K562 (cell line): ENCODE measurements around the gene ITGBL1.

Experiments used
- ARID1B ChIP-seq: fragments of 450-650 bp; IDR thresholded peaks from 2 replicates; pipeline ENCODE4 v1.6.1; 2016; ENCODE audit warnings: antibody characterized with exemption, mild to moderate bottlenecking, inconsistent platforms
- ATF1 ChIP-seq, 2 experiments: fragments of 450-650 bp in 1 of 2; IDR thresholded peaks; 2 replicates each; pipeline ENCODE4 v1.6.1; 2016; ENCODE audit warnings: missing compliant biosample characterization in 1 of 2, missing genetic modification characterization in 1 of 2
- CREB1 ChIP-seq, 2 experiments: sonication (generic) in 1 of 2; formaldehyde crosslinking in 1 of 2; IDR thresholded peaks; 2 replicates each; pipeline versions ENCODE4 v1.6.1 to v1.8.0; 2012 to 2022; ENCODE audit warnings: inconsistent platforms in 1 of 2, mild to moderate bottlenecking in 1 of 2, missing genetic modification reagents in 1 of 2, moderate library complexity in 1 of 2
- CTCF ChIP-seq, 3 experiments: IDR thresholded peaks in 2 of 3; conservative IDR thresholded peaks in 1 of 3; 2 replicates each; pipeline ENCODE4 v1.5.1; 2011 to 2012; ENCODE audit warnings: low read length in 3 of 3, mild to moderate bottlenecking in 3 of 3, control low read depth in 2 of 3, improper control_type of control experiment in 1 of 3, inconsistent platforms in 1 of 3, low read depth in 1 of 3, mixed read lengths in 1 of 3, moderate library complexity in 1 of 3; ENCODE audit not compliant: insufficient read depth in 2 of 3
- HSF4 ChIP-seq: fragments of 250-450 bp; sonication (Bioruptor Pico); IDR thresholded peaks from 2 replicates; pipeline ENCODE4 v2.1.2; 2022; ENCODE audit warnings: mild to moderate bottlenecking, moderate library complexity, borderline replicate concordance
- PHF20 ChIP-seq: fragments of 450-650 bp; IDR thresholded peaks from 2 replicates; pipeline ENCODE4 v1.6.1; 2018; ENCODE audit not compliant: partially characterized antibody
- SP1 ChIP-seq: sonication (generic); formaldehyde crosslinking; IDR thresholded peaks from 2 replicates; pipeline ENCODE4 v1.8.1; 2022; ENCODE audit warnings: mild to moderate bottlenecking, missing genetic modification reagents
- TAF9B ChIP-seq: fragments of 450-650 bp; IDR thresholded peaks from 2 replicates; pipeline ENCODE4 v1.6.1; 2018; ENCODE audit warnings: mild to moderate bottlenecking; ENCODE audit not compliant: partially characterized antibody
- TEAD4 ChIP-seq, 2 experiments: sonication (generic) in 1 of 2; formaldehyde crosslinking in 1 of 2; IDR thresholded peaks; 2 replicates each; pipeline versions ENCODE4 v1.6.1 to v1.8.0; 2012 to 2022; ENCODE audit warnings: borderline replicate concordance in 1 of 2, inconsistent platforms in 1 of 2, low read length in 1 of 2, mild to moderate bottlenecking in 1 of 2, missing genetic modification reagents in 1 of 2
- ZBTB2 ChIP-seq: fragments of 450-650 bp; IDR thresholded peaks from 2 replicates; pipeline ENCODE4 v1.6.1; 2016; ENCODE audit warnings: antibody characterized with exemption
- TF ChIP-seq, protein P1 (sequence below), 2 experiments: IDR thresholded peaks in 1 of 2; conservative IDR thresholded peaks in 1 of 2; 2 replicates each; pipeline ENCODE4 v1.6.1; 2016; ENCODE audit warnings: low read depth in 2 of 2, mild to moderate bottlenecking in 1 of 2, missing compliant biosample characterization in 1 of 2, missing genetic modification characterization in 1 of 2, moderate library complexity in 1 of 2
- TF ChIP-seq, protein P2 (sequence below): IDR thresholded peaks from 2 replicates; pipeline ENCODE4 v1.6.1; 2012; ENCODE audit warnings: low read depth, low read length, improper control_type of control experiment, borderline replicate concordance
- TF ChIP-seq, protein P3 (sequence below): fragments of 450-650 bp; IDR thresholded peaks from 2 replicates; pipeline ENCODE4 v1.6.1; 2016; ENCODE audit warnings: low read depth

- TF ChIP-seq CTCF (IDR thresholded peaks at IDR 0.05 in 2 of 3, conservative IDR thresholded peaks at IDR 0.05 in 1 of 3; ENCODE audit: insufficient read depth in 2 of 3, low read depth in 1 of 3, low read length in 3 of 3) (no peak), ARID1B (no peak), CREB1 (IDR thresholded peaks at IDR 0.05) (no peak), CREB1 (CRISPR knock-in tag; IDR thresholded peaks at IDR 0.05) (no peak), SP1 (CRISPR knock-in tag) (no peak), ATF1 (CRISPR knock-in tag; IDR thresholded peaks at IDR 0.05) (no peak), ATF1 (tag; IDR thresholded peaks at IDR 0.05) (no peak), PHF20 (no peak), TAF9B (no peak), TEAD4 (IDR thresholded peaks at IDR 0.05; ENCODE audit: low read length) (no peak), TEAD4 (CRISPR knock-in tag; IDR thresholded peaks at IDR 0.05; ENCODE audit: borderline replicate concordance) (no peak), ZBTB2 (no peak), HSF4 (CRISPR knock-in tag) (no peak)
- TF ChIP-seq, protein P1, sequence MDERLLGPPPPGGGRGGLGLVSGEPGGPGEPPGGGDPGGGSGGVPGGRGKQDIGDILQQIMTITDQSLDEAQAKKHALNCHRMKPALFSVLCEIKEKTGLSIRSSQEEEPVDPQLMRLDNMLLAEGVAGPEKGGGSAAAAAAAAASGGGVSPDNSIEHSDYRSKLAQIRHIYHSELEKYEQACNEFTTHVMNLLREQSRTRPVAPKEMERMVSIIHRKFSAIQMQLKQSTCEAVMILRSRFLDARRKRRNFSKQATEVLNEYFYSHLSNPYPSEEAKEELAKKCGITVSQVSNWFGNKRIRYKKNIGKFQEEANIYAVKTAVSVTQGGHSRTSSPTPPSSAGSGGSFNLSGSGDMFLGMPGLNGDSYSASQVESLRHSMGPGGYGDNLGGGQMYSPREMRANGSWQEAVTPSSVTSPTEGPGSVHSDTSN (CRISPR knock-in tag; IDR thresholded peaks at IDR 0.05; ENCODE audit: low read depth) = no peak
- TF ChIP-seq, protein P1 (tag; conservative IDR thresholded peaks at IDR 0.05; ENCODE audit: low read depth) = no peak
- TF ChIP-seq, protein P2, sequence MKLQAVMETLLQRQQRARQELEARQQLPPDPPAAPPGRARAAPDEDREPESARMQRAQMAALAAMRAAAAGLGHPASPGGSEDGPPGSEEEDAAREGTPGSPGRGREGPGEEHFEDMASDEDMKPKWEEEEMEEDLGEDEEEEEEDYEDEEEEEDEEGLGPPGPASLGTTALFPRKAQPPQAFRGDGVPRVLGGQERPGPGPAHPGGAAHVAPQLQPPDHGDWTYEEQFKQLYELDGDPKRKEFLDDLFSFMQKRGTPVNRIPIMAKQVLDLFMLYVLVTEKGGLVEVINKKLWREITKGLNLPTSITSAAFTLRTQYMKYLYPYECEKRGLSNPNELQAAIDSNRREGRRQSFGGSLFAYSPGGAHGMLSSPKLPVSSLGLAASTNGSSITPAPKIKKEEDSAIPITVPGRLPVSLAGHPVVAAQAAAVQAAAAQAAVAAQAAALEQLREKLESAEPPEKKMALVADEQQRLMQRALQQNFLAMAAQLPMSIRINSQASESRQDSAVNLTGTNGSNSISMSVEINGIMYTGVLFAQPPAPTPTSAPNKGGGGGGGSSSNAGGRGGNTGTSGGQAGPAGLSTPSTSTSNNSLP = no peak
- TF ChIP-seq, protein P3, sequence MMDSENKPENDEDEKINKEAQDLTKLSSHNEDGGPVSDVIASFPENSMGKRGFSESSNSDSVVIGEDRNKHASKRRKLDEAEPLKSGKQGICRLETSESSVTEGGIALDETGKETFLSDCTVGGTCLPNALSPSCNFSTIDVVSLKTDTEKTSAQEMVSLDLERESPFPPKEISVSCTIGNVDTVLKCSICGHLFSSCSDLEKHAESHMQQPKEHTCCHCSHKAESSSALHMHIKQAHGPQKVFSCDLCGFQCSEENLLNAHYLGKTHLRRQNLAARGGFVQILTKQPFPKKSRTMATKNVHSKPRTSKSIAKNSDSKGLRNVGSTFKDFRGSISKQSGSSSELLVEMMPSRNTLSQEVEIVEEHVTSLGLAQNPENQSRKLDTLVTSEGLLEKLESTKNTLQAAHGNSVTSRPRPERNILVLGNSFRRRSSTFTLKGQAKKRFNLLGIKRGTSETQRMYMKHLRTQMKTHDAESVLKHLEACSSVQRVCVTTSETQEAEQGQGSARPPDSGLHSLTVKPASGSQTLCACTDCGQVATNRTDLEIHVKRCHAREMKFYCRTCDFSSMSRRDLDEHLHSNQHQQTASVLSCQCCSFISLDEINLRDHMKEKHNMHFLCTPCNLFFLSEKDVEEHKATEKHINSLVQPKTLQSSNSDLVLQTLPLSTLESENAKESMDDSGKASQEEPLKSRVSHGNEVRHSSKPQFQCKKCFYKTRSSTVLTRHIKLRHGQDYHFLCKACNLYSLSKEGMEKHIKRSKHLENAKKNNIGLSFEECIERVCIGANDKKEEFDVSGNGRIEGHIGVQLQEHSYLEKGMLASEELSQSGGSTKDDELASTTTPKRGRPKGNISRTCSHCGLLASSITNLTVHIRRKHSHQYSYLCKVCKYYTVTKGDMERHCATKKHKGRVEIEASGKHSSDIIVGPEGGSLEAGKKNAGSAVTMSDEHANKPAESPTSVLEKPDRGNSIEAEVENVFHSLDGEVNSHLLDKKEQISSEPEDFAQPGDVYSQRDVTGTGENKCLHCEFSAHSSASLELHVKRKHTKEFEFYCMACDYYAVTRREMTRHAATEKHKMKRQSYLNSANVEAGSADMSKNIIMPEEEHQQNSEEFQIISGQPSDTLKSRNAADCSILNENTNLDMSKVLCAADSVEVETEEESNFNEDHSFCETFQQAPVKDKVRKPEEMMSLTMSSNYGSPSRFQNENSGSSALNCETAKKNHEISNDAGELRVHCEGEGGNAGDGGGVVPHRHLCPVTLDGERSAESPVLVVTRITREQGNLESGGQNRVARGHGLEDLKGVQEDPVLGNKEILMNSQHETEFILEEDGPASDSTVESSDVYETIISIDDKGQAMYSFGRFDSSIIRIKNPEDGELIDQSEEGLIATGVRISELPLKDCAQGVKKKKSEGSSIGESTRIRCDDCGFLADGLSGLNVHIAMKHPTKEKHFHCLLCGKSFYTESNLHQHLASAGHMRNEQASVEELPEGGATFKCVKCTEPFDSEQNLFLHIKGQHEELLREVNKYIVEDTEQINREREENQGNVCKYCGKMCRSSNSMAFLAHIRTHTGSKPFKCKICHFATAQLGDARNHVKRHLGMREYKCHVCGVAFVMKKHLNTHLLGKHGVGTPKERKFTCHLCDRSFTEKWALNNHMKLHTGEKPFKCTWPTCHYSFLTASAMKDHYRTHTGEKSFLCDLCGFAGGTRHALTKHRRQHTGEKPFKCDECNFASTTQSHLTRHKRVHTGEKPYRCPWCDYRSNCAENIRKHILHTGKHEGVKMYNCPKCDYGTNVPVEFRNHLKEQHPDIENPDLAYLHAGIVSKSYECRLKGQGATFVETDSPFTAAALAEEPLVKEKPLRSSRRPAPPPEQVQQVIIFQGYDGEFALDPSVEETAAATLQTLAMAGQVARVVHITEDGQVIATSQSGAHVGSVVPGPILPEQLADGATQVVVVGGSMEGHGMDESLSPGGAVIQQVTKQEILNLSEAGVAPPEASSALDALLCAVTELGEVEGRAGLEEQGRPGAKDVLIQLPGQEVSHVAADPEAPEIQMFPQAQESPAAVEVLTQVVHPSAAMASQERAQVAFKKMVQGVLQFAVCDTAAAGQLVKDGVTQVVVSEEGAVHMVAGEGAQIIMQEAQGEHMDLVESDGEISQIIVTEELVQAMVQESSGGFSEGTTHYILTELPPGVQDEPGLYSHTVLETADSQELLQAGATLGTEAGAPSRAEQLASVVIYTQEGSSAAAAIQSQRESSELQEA = no peak
These were observed 63.8 kb downstream of the ITGBL1 start for GRCh38 chr13:101516262-101516661.
